H9 (cell line): ENCODE results near the gene TEX38. TPM values are rescaled to one million over a fixed set of nuclear protein-coding genes. Genes with fewer than 3 reads are reported as not detected.

Experiments
- DNase-seq: peaks from one replicate; pipeline ENCODE4 v3.0.0-alpha.2; 2017
- H2AFZ ChIP-seq: one replicate; pipeline ENCODE4 v1.6.1; 2013; ENCODE audit warnings: mild to moderate bottlenecking, low read length, control low read depth, moderate library complexity
- H2AK5ac ChIP-seq: 2 replicates; pipeline ENCODE4 v1.6.1; 2013; ENCODE audit warnings: low read length, control low read depth, mixed read lengths; ENCODE audit not compliant: insufficient read length
- H2BK120ac ChIP-seq: one replicate; pipeline ENCODE4 v1.6.1; 2013; ENCODE audit warnings: low read depth, mild to moderate bottlenecking, low read length, control low read depth, inconsistent platforms; ENCODE audit not compliant: poor library complexity, severe bottlenecking
- H2BK12ac ChIP-seq: 2 replicates; pipeline ENCODE4 v1.6.1; 2013; ENCODE audit warnings: low read length, control low read depth, mixed read lengths, low read depth; ENCODE audit not compliant: insufficient read length
- H2BK15ac ChIP-seq: 2 replicates; pipeline ENCODE4 v1.6.1; 2013; ENCODE audit warnings: low read depth, low read length, control low read depth
- H2BK20ac ChIP-seq: one replicate; pipeline ENCODE4 v1.6.1; 2013; ENCODE audit warnings: low read depth, mild to moderate bottlenecking, low read length, control low read depth, inconsistent platforms; ENCODE audit not compliant: poor library complexity, severe bottlenecking
- H2BK5ac ChIP-seq: 2 replicates; pipeline ENCODE4 v1.6.1; 2013; ENCODE audit warnings: low read length, control low read depth, mixed read lengths; ENCODE audit not compliant: insufficient read length
- H3K14ac ChIP-seq: 2 replicates; pipeline ENCODE4 v1.6.1; 2013; ENCODE audit warnings: low read length, control low read depth; ENCODE audit not compliant: insufficient read depth
- H3K18ac ChIP-seq: 2 replicates; pipeline ENCODE4 v1.6.1; 2013; ENCODE audit warnings: low read depth, mild to moderate bottlenecking, mixed read lengths, low read length, control low read depth; ENCODE audit not compliant: insufficient read length
- H3K23ac ChIP-seq: 2 replicates; pipeline ENCODE4 v1.6.1; 2013; ENCODE audit warnings: low read length, control low read depth, mixed read lengths, low read depth; ENCODE audit not compliant: insufficient read length
- H3K23me2 ChIP-seq: 2 replicates; pipeline ENCODE4 v1.6.1; 2013; ENCODE audit warnings: low read depth, mild to moderate bottlenecking, mixed read lengths, low read length, control low read depth; ENCODE audit not compliant: insufficient read length, poor library complexity, severe bottlenecking
- H3K27ac ChIP-seq: 2 replicates; pipeline ENCODE4 v1.5.1; 2013; ENCODE audit warnings: low read length, control low read depth, mixed read lengths, low read depth; ENCODE audit not compliant: insufficient read length
- H3K27me3 ChIP-seq: 2 replicates; pipeline ENCODE4 v1.6.1; 2013; ENCODE audit warnings: low read length, control low read depth, inconsistent platforms; ENCODE audit not compliant: insufficient read depth
- H3K4ac ChIP-seq: 2 replicates; pipeline ENCODE4 v1.6.1; 2013; ENCODE audit warnings: low read depth, mild to moderate bottlenecking, control low read depth, inconsistent platforms, low read length, moderate library complexity
- H3K4me1 ChIP-seq: 2 replicates; pipeline ENCODE4 v1.6.1; 2013; ENCODE audit warnings: low read length, control low read depth, inconsistent platforms; ENCODE audit not compliant: insufficient read depth
- H3K4me2 ChIP-seq: 2 replicates; pipeline ENCODE4 v1.6.1; 2013; ENCODE audit warnings: low read length, control low read depth, mixed read lengths; ENCODE audit not compliant: insufficient read length, insufficient read depth
- H3K56ac ChIP-seq: 2 replicates; pipeline ENCODE4 v1.6.1; 2013; ENCODE audit warnings: low read depth, mild to moderate bottlenecking, mixed read lengths, low read length, control low read depth; ENCODE audit not compliant: insufficient read length
- H3K79me1 ChIP-seq: 2 replicates; pipeline ENCODE4 v1.6.1; 2013; ENCODE audit warnings: low read depth, mild to moderate bottlenecking, moderate library complexity, low read length, control low read depth, inconsistent platforms; ENCODE audit not compliant: insufficient read depth, poor library complexity, severe bottlenecking
- H3K79me2 ChIP-seq: 2 replicates; pipeline ENCODE4 v1.6.1; 2013; ENCODE audit warnings: low read length, control low read depth, inconsistent platforms; ENCODE audit not compliant: insufficient read depth
- H3K9ac ChIP-seq: 2 replicates; pipeline ENCODE4 v1.6.1; 2013; ENCODE audit warnings: low read length, control low read depth, mixed read lengths; ENCODE audit not compliant: insufficient read length; ENCODE audit errors: extremely low read depth
- H3K9me3 ChIP-seq: one replicate; pipeline ENCODE4 v1.6.1; 2013; ENCODE audit warnings: low read depth, low read length, inconsistent platforms; ENCODE audit not compliant: control insufficient read depth
- H3T11ph ChIP-seq: one replicate; pipeline ENCODE4 v1.6.1; 2013; ENCODE audit warnings: mild to moderate bottlenecking, low read length, control low read depth, inconsistent platforms
- H4K20me1 ChIP-seq: one replicate; pipeline ENCODE4 v1.6.1; 2013; ENCODE audit not compliant: control insufficient read depth, insufficient read length, insufficient read depth
- H4K5ac ChIP-seq: 2 replicates; pipeline ENCODE4 v1.6.1; 2013; ENCODE audit warnings: low read depth, mild to moderate bottlenecking, mixed read lengths, low read length, control low read depth; ENCODE audit not compliant: insufficient read length
- H4K8ac ChIP-seq: replicated peaks from 2 replicates; pipeline ENCODE4 v1.6.1; 2013; ENCODE audit warnings: low read length, control low read depth, mixed read lengths, low read depth; ENCODE audit not compliant: insufficient read length
- H4K91ac ChIP-seq: 2 replicates; pipeline ENCODE4 v1.6.1; 2013; ENCODE audit warnings: low read depth, mild to moderate bottlenecking, moderate library complexity, mixed read lengths, low read length, control low read depth; ENCODE audit not compliant: insufficient read length
- H3K27ac Mint-ChIP-seq, 3 experiments: 2 replicates in 2 of 3; 3 replicates in 1 of 3; pipeline ENCODE4 v1.8.0; 2020 to 2021; ENCODE audit warnings: mixed read lengths in 3 of 3, mild to moderate bottlenecking in 1 of 3, moderate library complexity in 1 of 3
- H3K27me3 Mint-ChIP-seq: 2 replicates; pipeline ENCODE4 v1.8.0; 2021; ENCODE audit warnings: low read depth, mild to moderate bottlenecking, moderate library complexity, mixed read lengths
- H3K36me3 Mint-ChIP-seq, 3 experiments: 2 replicates in 2 of 3; 3 replicates in 1 of 3; pipeline ENCODE4 v1.8.0; 2020 to 2021; ENCODE audit warnings: low read depth in 3 of 3, mixed read lengths in 3 of 3; ENCODE audit not compliant: insufficient read depth in 1 of 3
- H3K4me1 Mint-ChIP-seq, 2 experiments: 2 replicates each; pipeline ENCODE4 v1.8.0; 2020; ENCODE audit warnings: mixed read lengths in 2 of 2
- H3K4me3 Mint-ChIP-seq, 2 experiments: 2 replicates in 1 of 2; 3 replicates in 1 of 2; pipeline ENCODE4 v1.8.0; 2020 to 2021; ENCODE audit warnings: mild to moderate bottlenecking in 2 of 2, mixed read lengths in 2 of 2, moderate library complexity in 1 of 2
- H3K9me3 Mint-ChIP-seq, 2 experiments: 2 replicates in 1 of 2; 3 replicates in 1 of 2; pipeline ENCODE4 v1.8.0; 2020; ENCODE audit warnings: mild to moderate bottlenecking in 2 of 2, mixed read lengths in 2 of 2, moderate library complexity in 1 of 2
- CTCF ChIP-seq: fragments of 200-600 bp; sonication (generic); conservative IDR thresholded peaks from 3 replicates; pipeline ENCODE4 v1.8.0; 2021; ENCODE audit warnings: antibody characterized with exemption, mild to moderate bottlenecking
- WGBS: extraction: QIAGEN DNeasy Blood & Tissue Kit; methylation state at CpG from one replicate; pipeline ENCODE4 v1.1.7; 2013; ENCODE audit warnings: missing lambda C conversion rate, low lambda C conversion rate, mixed read lengths; ENCODE audit not compliant: insufficient read length; ENCODE audit errors: extremely low coverage; 5-methylcytosine and 5-hydroxymethylcytosine counted together
- total RNA-seq: library from RNA; stranded (reverse); gene quantifications from 2 replicates; pipeline ENCODE4 v1.2.1, GENCODE V29; 2021

Gene TEX38
- total RNA-seq, 1 experiment from 2014 or later, result not detected

GRCh38 chr1:46676531-46676930, 4.9 kb downstream of the TEX38 start:
- H2AK5ac ChIP-seq, result no peak overlapping the region
- H3K14ac ChIP-seq, result no peak overlapping the region
- Mint-ChIP-seq H3K36me3 (peaks cover 11 to 54% (median 37%) of the 10 kb centered on the region in 3 experiments; a peak in 6 of 7 replicates), H3K27me3 (no peaks in the 10 kb centered on the region), H3K9me3 (no peaks in the 10 kb centered on the region), H3K27ac (peak overlapping the region in 1 of 3 experiments; percentile 91; a peak in 3 of 7 replicates), H3K4me3 (no peak overlapping the region), H3K4me1 (peaks cover 38 to 43% of the 10 kb centered on the region in 2 experiments)
- H3K79me2 ChIP-seq, result no peaks in the 10 kb centered on the region
- no peak overlapping the region for H2BK15ac ChIP-seq
- no peaks in the 10 kb centered on the region for H4K20me1 ChIP-seq
- H4K91ac ChIP-seq, result no peak overlapping the region
- H3K27me3 ChIP-seq, result no peaks in the 10 kb centered on the region
- no peak overlapping the region for H3K4me2 ChIP-seq
- H3K4ac ChIP-seq, result no peak overlapping the region
- no peaks in the 10 kb centered on the region for H3K9me3 ChIP-seq
- no peak for TF ChIP-seq CTCF
- no peak overlapping the region for H2BK20ac ChIP-seq
- H3K4me1 ChIP-seq, result peaks cover 4% of the 10 kb centered on the region; the same call in 1 of the 2 replicates
- H4K5ac ChIP-seq, result no peak overlapping the region
- H3K18ac ChIP-seq, result no peak overlapping the region
- no peak overlapping the region for H2BK5ac ChIP-seq
- no peak overlapping the region for H3K27ac ChIP-seq
- no peak overlapping the region for H2AFZ ChIP-seq
- no peak for DNase-seq
- H3K79me1 ChIP-seq, result no peaks in the 10 kb centered on the region
- no peak overlapping the region for H3K23ac ChIP-seq
- H3K23me2 ChIP-seq, result no peaks in the 10 kb centered on the region
- H3K56ac ChIP-seq, result no peak overlapping the region
- no peak overlapping the region for H2BK12ac ChIP-seq
- no peak overlapping the region for H3K9ac ChIP-seq
- H4K8ac ChIP-seq, result no peak overlapping the region
- no peak overlapping the region for H3T11ph ChIP-seq
- no peak overlapping the region for H2BK120ac ChIP-seq
- WGBS, result no CpG with 5 or more reads among the region's 1 CpG
